MCF 10A (cell line): Measurements from ENCODE around the gene ASAP3. TPM values are rescaled to one million over a fixed set of nuclear protein-coding genes. Genes with fewer than 3 reads are reported as not detected.

Source experiments
- BruUV-seq: library from RNA; stranded (reverse); fragments of 400-500 nt; replicated peaks from 2 replicates; lab custom pipeline; 2021; lab: Mats Ljungman, UMichigan
- CTCF ChIA-PET: fragments of 300-600 bp; sonication (Branson Sonifier 250); formaldehyde crosslinking; extraction: SDS; loops from one replicate; lab custom pipeline; 2021; ENCODE audit warnings: antibody characterized with exemption, inconsistent platforms; lab: Yijun Ruan, JAX
- POLR2A ChIA-PET: fragments of 300-600, 350-650 bp; sonication (Branson Sonifier 250); formaldehyde crosslinking; extraction: SDS; loops from one replicate; lab custom pipeline; 2020; ENCODE audit warnings: antibody characterized with exemption, inconsistent platforms; lab: Yijun Ruan, JAX
- DNase-seq: peaks from one replicate; pipeline ENCODE4 v3.0.0-alpha.2; 2018; ENCODE audit not compliant: unreplicated experiment
- H3K27ac Mint-ChIP-seq: one replicate; pipeline ENCODE4 v1.8.0; 2022; ENCODE audit warnings: mild to moderate bottlenecking, low read depth, mixed read lengths; ENCODE audit not compliant: unreplicated experiment
- H3K27me3 Mint-ChIP-seq: one replicate; pipeline ENCODE4 v1.8.0; 2022; ENCODE audit warnings: mixed read lengths; ENCODE audit not compliant: insufficient read depth, unreplicated experiment
- H3K36me3 Mint-ChIP-seq: one replicate; pipeline ENCODE4 v1.8.0; 2022; ENCODE audit warnings: mild to moderate bottlenecking, moderate library complexity, mixed read lengths; ENCODE audit not compliant: insufficient read depth, unreplicated experiment
- H3K4me1 Mint-ChIP-seq: one replicate; pipeline ENCODE4 v1.8.0; 2022; ENCODE audit warnings: mixed read lengths; ENCODE audit not compliant: insufficient read depth, unreplicated experiment
- H3K4me3 Mint-ChIP-seq: one replicate; pipeline ENCODE4 v1.8.0; 2022; ENCODE audit warnings: mild to moderate bottlenecking, moderate library complexity, mixed read lengths; ENCODE audit not compliant: unreplicated experiment
- H3K9me3 Mint-ChIP-seq: one replicate; pipeline ENCODE4 v1.8.0; 2022; ENCODE audit warnings: mixed read lengths; ENCODE audit not compliant: unreplicated experiment
- CTCF ChIP-seq: fragments of 200-600 bp; IDR thresholded peaks from one replicate; pipeline ENCODE4 v1.8.0; 2022; ENCODE audit warnings: antibody characterized with exemption, mild to moderate bottlenecking; ENCODE audit not compliant: unreplicated experiment
- intact Hi-C: fragments of 100-400 bp; cut with micrococcal nuclease; formaldehyde crosslinking; loops from 2 replicates; pipeline ENCODE4 v1.14.1; 2022
- total RNA-seq: library from RNA; stranded (reverse); gene quantifications from 2 replicates; pipeline ENCODE4 v1.2.3, GENCODE V29; 2022

The ASAP3 gene
- total RNA-seq, 1 experiment from 2014 or later: 11.1 TPM

- H3K4me3 Mint-ChIP-seq: no peak overlapping the region
- TF ChIP-seq CTCF: no peak
- peaks cover 13% of the 10 kb centered on the region for H3K36me3 Mint-ChIP-seq
- POLR2A ChIA-PET: no interaction called here
- intact Hi-C loops: no loop called here
- no peaks in the 10 kb centered on the region for H3K27me3 Mint-ChIP-seq
- no peak for DNase-seq
- CTCF ChIA-PET: interaction anchor here (0.6 to 1.3 kb wide), 2 partner anchors 15 to 26 kb away, joined by 3 to 4 read pairs; no protein-coding TSS in a partner anchor
- BruUV-seq: no TSS peak
- peaks cover 8% of the 10 kb centered on the region for H3K4me1 Mint-ChIP-seq
- H3K27ac Mint-ChIP-seq: no peak overlapping the region
- no peaks in the 10 kb centered on the region for H3K9me3 Mint-ChIP-seq
These were observed 64.8 kb downstream of the ASAP3 start for GRCh38 chr1:23419180-23419579.

- TF ChIP-seq CTCF: no peak
- Mint-ChIP-seq H3K9me3 (no peaks in the 10 kb centered on the region), H3K4me3 (no peak overlapping the region), H3K36me3 (peaks cover 5% of the 10 kb centered on the region), H3K4me1 (peaks cover 8% of the 10 kb centered on the region), H3K27ac (no peak overlapping the region), H3K27me3 (no peaks in the 10 kb centered on the region)
- POLR2A ChIA-PET: interaction anchor here (0.9 to 1.0 kb wide), 2 partner anchors 43 to 73 kb away, joined by 3 to 6 read pairs; partner anchors contain the start of gene HNRNPR
- intact Hi-C loops: no loop called here
- no TSS peak for BruUV-seq
- CTCF ChIA-PET: interaction anchor here (0.6 to 1.3 kb wide), 2 partner anchors 14 to 1451 kb away, joined by 3 to 4 read pairs; no protein-coding TSS in a partner anchor
- no peak for DNase-seq
These were observed 66.4 kb downstream of the ASAP3 start for GRCh38 chr1:23417570-23417969.

- POLR2A ChIA-PET: interaction anchor here (1.0 kb wide), 1 partner anchor 73 kb away, joined by 6 read pairs; the partner anchor contains the start of gene HNRNPR
- no peak for DNase-seq
- Mint-ChIP-seq H3K36me3 (peaks cover 2% of the 10 kb centered on the region), H3K27me3 (no peaks in the 10 kb centered on the region), H3K27ac (no peak overlapping the region), H3K4me1 (peaks cover 4% of the 10 kb centered on the region), H3K9me3 (no peaks in the 10 kb centered on the region), H3K4me3 (no peak overlapping the region)
- CTCF ChIA-PET: interaction anchor here (0.6 kb wide), 1 partner anchor 1450 kb away, joined by 3 read pairs; no protein-coding TSS in a partner anchor
- no TSS peak for BruUV-seq
- intact Hi-C loops: no loop called here
- no peak for TF ChIP-seq CTCF
These were observed 67.0 kb downstream of the ASAP3 start for GRCh38 chr1:23416964-23417363.

GRCh38 chr1:23408797-23409290 is 75.1 kb downstream of the ASAP3 start:
- H3K4me3 Mint-ChIP-seq: no peak overlapping the region
- POLR2A ChIA-PET: interaction anchor here (0.9 to 1.1 kb wide), 2 partner anchors 40 to 51 kb away, joined by 3 read pairs; no protein-coding TSS in a partner anchor
- CTCF ChIA-PET: interaction anchor here (0.7 to 0.9 kb wide), 2 partner anchors 43 to 119 kb away, joined by 5 to 7 read pairs; no protein-coding TSS in a partner anchor

More at GRCh38 chr1:23408797-23409290, 75.1 kb downstream of the ASAP3 start:
- no TSS peak for BruUV-seq
- DNase-seq: no peak
- H3K36me3 Mint-ChIP-seq: no peaks in the 10 kb centered on the region
- H3K4me1 Mint-ChIP-seq: peaks cover 14% of the 10 kb centered on the region
- TF ChIP-seq CTCF: no peak
- no peak overlapping the region for H3K27ac Mint-ChIP-seq
- H3K9me3 Mint-ChIP-seq: no peaks in the 10 kb centered on the region
- no peaks in the 10 kb centered on the region for H3K27me3 Mint-ChIP-seq
- intact Hi-C loops: loop anchor here (10.0 kb wide), 1 partner anchor 304 kb away; no protein-coding TSS in a partner anchor
